Kidney (tissue), 14 donors: Measurements from ENCODE around the gene UBAP1L. TPM values are rescaled to one million over a fixed set of nuclear protein-coding genes. Genes with fewer than 3 reads are reported as not detected.
"Not testable (repeated sequence)": the region's sequence is repeated elsewhere in the genome, so short reads cannot be mapped to it uniquely, and the experiment has no call there.

Source experiments
- DNase-seq, 5 donors: peaks; one replicate each; pipeline ENCODE4 v3.0.0-alpha.2; 2013 to 2020
- FAIRE-seq: peaks from 2 replicates; lab custom pipeline; 2012; peaks lifted over from hg19 to GRCh38; lab: Jason Lieb, UNC
- H3K27ac ChIP-seq, 2 donors: one replicate each; pipeline ENCODE4 v1.7.0; 2013; ENCODE audit warnings: low read depth in 2 of 2, low read length in 2 of 2, inconsistent platforms in 1 of 2
- H3K27me3 ChIP-seq: one replicate; pipeline ENCODE4 v1.7.1; 2013; ENCODE audit warnings: low read length, inconsistent platforms; ENCODE audit not compliant: control insufficient read depth, insufficient read depth
- H3K36me3 ChIP-seq, 3 donors: one replicate each; pipeline versions ENCODE4 v1.7.0 to v1.7.1; 2013; ENCODE audit warnings: low read length in 3 of 3, control low read depth in 1 of 3, inconsistent platforms in 1 of 3; ENCODE audit not compliant: insufficient read depth in 3 of 3, control insufficient read depth in 2 of 3
- H3K4me1 ChIP-seq, 3 donors: one replicate each; pipeline versions ENCODE4 v1.7.0 to v1.7.1; 2013; ENCODE audit warnings: low read length in 3 of 3, inconsistent platforms in 1 of 3, low read depth in 1 of 3; ENCODE audit not compliant: control insufficient read depth in 2 of 3, insufficient read depth in 2 of 3
- H3K4me3 ChIP-seq, 3 donors: one replicate each; pipeline versions ENCODE4 v1.7.0 to v1.8.1; 2013; ENCODE audit warnings: low read length in 3 of 3, control low read depth in 1 of 3, inconsistent platforms in 1 of 3
- H3K9ac ChIP-seq, 3 donors: one replicate each; pipeline versions ENCODE4 v1.7.0 to v1.7.1; 2013; ENCODE audit warnings: low read length in 3 of 3, control low read depth in 1 of 3, inconsistent platforms in 1 of 3
- H3K9me3 ChIP-seq, 3 donors: one replicate each; pipeline versions ENCODE4 v1.7.0 to v1.7.1; 2013; ENCODE audit warnings: low read length in 3 of 3, control low read depth in 1 of 3, inconsistent platforms in 1 of 3; ENCODE audit not compliant: control insufficient read depth in 2 of 3, insufficient read depth in 1 of 3
- intact Hi-C: fragments of 100-400 bp; cut with DNase I; formaldehyde crosslinking; loops from one replicate; pipeline ENCODE4 v1.11.1; 2022
- polyA plus RNA-seq: library from polyadenylated mRNA; stranded (reverse); fragments of 350-450 nt; fragmentation: Illumina TruSeq; extraction: RNeasy Lipid Tissue Mini Kit (QIAGEN cat#74804); gene quantifications from one replicate; pipeline ENCODE4 v1.2.3, GENCODE V29; 2014; ENCODE audit warnings: low read depth, low replicate concordance; ENCODE audit not compliant: insufficient read depth
- total RNA-seq: library from RNA; stranded (reverse); fragmentation: NEBNext Ultra II Directional; extraction: Animal tissue kit (Norgen Biotek cat#: 25700); gene quantifications from one replicate; pipeline ENCODE4 v1.2.1, GENCODE V29; 2021
- TF ChIP-seq, protein P1 (sequence below): IDR thresholded peaks from 3 replicates; pipeline ENCODE4 v1.5.1; 2012; ENCODE audit warnings: mild to moderate bottlenecking, moderate library complexity, borderline replicate concordance; ENCODE audit not compliant: insufficient read depth; ENCODE audit errors: extremely low read depth
- donor health status: control.
- donor health status: control.
- donor health status: control.
- donor health status: control.
- donor health status: control.
- donor health status: DM: yes; HTN: yes; CAD: no.
- donor health status: Normal renal cell carcinoma (clear cell type).

The UBAP1L gene
- total and polyA plus RNA-seq, 2 donors from 2014 or later: 2.1 to 5.4 TPM

DNA sequence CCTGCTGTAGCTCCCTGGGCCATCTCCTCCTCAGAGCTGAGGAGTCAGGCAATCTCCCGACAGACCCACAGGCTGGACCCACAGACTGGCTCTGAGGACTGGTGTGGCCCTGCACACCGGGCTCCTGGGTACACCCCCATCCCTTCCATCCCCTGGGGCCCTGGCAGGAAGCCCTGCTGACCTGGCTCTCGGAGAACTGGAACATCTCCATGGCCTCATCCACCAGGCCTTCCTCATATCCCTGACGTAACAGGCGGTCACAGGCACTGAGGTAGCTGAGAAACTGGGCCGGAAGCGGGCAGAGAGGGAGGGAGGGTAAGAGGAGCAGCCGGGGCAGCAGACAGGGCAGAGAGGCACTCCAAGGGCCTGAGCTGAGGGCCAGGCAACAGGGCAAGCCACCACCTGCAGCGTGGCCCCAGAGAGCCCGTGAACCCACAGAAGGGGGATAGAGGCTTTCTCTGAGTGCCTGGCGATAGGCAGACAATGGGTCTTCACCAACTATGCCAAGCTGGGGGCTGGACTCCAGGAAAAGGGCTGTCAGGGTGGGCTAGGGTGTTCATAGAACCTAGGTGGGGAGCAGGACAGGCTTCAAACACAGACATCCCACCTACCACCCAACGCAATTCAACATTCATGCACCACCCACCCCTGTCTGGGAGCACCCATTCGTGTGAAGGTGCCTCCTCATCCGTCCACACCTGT is 20.6 kb downstream of the UBAP1L start:
- Histone ChIP-seq H3K4me1 (peaks cover 0 to 9% (median 9%) of the 10 kb centered on the region in 3 donors), H3K36me3 (peaks cover 2 to 16% (median 12%) of the 10 kb centered on the region in 3 donors), H3K4me3 (no peak overlapping the region), H3K27me3 (no peaks in the 10 kb centered on the region), H3K9me3 (no peaks in the 10 kb centered on the region), H3K27ac (peak overlapping the region in 1 of 2 donors; percentile 60), H3K9ac (no peak overlapping the region)
- TF ChIP-seq, protein P1, sequence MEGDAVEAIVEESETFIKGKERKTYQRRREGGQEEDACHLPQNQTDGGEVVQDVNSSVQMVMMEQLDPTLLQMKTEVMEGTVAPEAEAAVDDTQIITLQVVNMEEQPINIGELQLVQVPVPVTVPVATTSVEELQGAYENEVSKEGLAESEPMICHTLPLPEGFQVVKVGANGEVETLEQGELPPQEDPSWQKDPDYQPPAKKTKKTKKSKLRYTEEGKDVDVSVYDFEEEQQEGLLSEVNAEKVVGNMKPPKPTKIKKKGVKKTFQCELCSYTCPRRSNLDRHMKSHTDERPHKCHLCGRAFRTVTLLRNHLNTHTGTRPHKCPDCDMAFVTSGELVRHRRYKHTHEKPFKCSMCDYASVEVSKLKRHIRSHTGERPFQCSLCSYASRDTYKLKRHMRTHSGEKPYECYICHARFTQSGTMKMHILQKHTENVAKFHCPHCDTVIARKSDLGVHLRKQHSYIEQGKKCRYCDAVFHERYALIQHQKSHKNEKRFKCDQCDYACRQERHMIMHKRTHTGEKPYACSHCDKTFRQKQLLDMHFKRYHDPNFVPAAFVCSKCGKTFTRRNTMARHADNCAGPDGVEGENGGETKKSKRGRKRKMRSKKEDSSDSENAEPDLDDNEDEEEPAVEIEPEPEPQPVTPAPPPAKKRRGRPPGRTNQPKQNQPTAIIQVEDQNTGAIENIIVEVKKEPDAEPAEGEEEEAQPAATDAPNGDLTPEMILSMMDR: no peak
- peak in 1 of 5 donors; percentile 33 for DNase-seq
- FAIRE-seq: no peak
- intact Hi-C loops: no loop called here

DNA sequence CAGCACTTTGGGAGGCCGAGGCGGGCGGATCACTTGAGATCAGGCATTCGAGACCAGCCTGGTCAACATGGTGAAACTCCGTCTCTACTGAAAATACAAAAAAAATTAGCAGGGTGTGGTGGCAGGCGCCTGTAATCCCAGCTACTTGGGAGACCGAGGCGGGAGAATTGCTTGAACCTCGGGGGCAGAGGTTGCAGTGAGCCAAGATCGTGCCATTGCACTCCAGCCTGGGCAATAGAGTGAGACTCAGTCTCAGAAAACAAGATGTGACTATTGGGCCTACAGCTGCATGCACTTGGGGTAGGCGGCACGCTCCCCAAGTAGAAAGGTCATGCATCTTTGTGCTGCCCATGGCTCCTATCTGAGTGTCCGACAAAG is 21.2 kb downstream of the UBAP1L start:
- intact Hi-C loops, H3K36me3 ChIP-seq, H3K27me3 ChIP-seq, H3K27ac ChIP-seq, FAIRE-seq, H3K9me3 ChIP-seq, H3K4me3 ChIP-seq, H3K9ac ChIP-seq: not testable (repeated sequence)
- H3K4me1 ChIP-seq: peaks cover 0 to 14% (median 14%) of the 10 kb centered on the region in 3 donors
- peak in 1 of 5 donors; percentile 11 for DNase-seq

DNA sequence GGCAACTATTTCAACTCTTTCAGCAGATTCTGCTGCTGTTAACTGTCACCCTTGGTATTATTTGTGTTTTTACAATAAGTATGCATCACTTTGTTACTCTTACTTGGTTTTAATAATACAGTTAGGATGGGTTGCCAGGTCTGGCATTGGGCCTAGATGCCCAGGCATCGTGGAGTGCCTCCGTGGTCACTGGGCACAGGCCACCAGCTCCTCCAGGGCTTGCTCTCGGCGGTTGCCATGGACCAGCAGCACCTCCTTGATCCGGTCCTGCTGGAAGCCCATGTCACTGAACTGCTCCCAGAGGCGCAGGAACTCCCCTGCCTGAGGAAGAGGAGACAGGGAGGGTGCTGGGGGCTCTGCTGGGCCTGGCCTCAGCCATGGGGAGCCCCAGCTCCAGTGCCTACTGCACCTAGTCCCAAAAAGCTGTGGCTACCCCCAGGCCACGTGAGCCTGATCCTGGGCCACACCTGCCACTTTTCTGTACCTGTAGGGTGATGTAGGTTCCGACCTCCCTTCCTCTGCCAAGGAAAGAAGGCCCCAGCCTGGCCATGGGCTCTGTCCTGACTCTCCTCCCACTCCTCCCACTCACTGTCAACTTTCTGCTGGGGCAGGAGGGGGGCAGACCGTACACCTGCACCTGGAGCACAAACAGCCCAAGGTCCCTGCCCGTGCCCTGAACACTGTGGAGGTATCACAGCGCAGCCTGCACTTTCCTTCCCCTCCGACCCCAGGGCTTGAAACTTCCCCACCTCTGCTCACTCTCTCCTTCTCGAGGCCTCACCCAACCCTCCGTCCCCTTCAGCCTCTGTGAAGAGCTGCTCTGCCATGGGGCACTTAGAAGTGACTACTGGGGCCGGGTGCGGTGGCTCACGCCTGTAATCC is 21.8 kb downstream of the UBAP1L start:
- Histone ChIP-seq H3K4me1 (peaks cover 0 to 20% (median 15%) of the 10 kb centered on the region in 3 donors), H3K27ac (no peak overlapping the region), H3K9me3 (no peaks in the 10 kb centered on the region), H3K36me3 (peaks cover 0 to 5% (median 0%) of the 10 kb centered on the region in 3 donors), H3K9ac (no peak overlapping the region), H3K4me3 (no peak overlapping the region), H3K27me3 (no peaks in the 10 kb centered on the region)
- FAIRE-seq (no peak), DNase-seq (peak in 1 of 5 donors; percentile 34)
- TF ChIP-seq, protein P1: no peak
- intact Hi-C loops: no loop called here
